HG02610 (cell line): Measurements from ENCODE around the gene SPATA46.
"Not testable (repeated sequence)": the region's sequence is repeated elsewhere in the genome, so short reads cannot be mapped to it uniquely, and the experiment has no call there.

Experiments
- ATAC-seq: cut with Tn5 transposase; IDR thresholded peaks from one replicate; pipeline ENCODE4 v1.9.1; 2021; ENCODE audit warnings: mild to moderate bottlenecking, moderate library complexity; ENCODE audit not compliant: unreplicated experiment

Gene SPATA46

GRCh38 chr1:162376691-162377090, at the start of gene SPATA46:
SPATA46 (minus strand) TSS chr1:162376854; CDS start chr1:162376790, 64 bp downstream.
- ATAC-seq = no peak

GRCh38 chr1:162422662-162423375, 46.2 kb upstream of the SPATA46 start:
- no peak for ATAC-seq

- ATAC-seq = no peak
Observed at GRCh38 chr1:162421258-162422164, 44.9 kb upstream of the SPATA46 start.

- no peak for ATAC-seq
Observed at GRCh38 chr1:162420120-162420519, 43.5 kb upstream of the SPATA46 start.

GRCh38 chr1:162419450-162419931, 42.8 kb upstream of the SPATA46 start:
- ATAC-seq = not testable (repeated sequence)

GRCh38 chr1:162418584-162418983, 41.9 kb upstream of the SPATA46 start:
- ATAC-seq = not testable (repeated sequence)

GRCh38 chr1:162417650-162418049, 41.0 kb upstream of the SPATA46 start:
- ATAC-seq = no peak

GRCh38 chr1:162416909-162417308, 40.3 kb upstream of the SPATA46 start:
- no peak for ATAC-seq

- ATAC-seq = no peak
Observed at GRCh38 chr1:162416215-162416614, 39.6 kb upstream of the SPATA46 start.

- ATAC-seq = no peak
Observed at GRCh38 chr1:162412002-162412401, 35.3 kb upstream of the SPATA46 start, which contains the start of gene SH2D1B. SH2D1B (minus strand) TSS chr1:162412136; CDS start chr1:162412016, 120 bp downstream.

GRCh38 chr1:162407539-162407938, 30.9 kb upstream of the SPATA46 start:
- ATAC-seq = no peak

GRCh38 chr1:162406811-162407210, 30.2 kb upstream of the SPATA46 start:
- no peak for ATAC-seq

GRCh38 chr1:162405800-162406199, 29.1 kb upstream of the SPATA46 start:
- ATAC-seq = no peak

- no peak for ATAC-seq
Observed at GRCh38 chr1:162404550-162405160, 28.0 kb upstream of the SPATA46 start.

GRCh38 chr1:162400790-162401355, 24.2 kb upstream of the SPATA46 start:
- ATAC-seq = no peak

GRCh38 chr1:162398999-162399580, 22.4 kb upstream of the SPATA46 start:
- ATAC-seq = no peak

GRCh38 chr1:162397943-162398560, 21.4 kb upstream of the SPATA46 start:
- ATAC-seq = no peak

GRCh38 chr1:162397039-162397448, 20.4 kb upstream of the SPATA46 start:
- no peak for ATAC-seq

- ATAC-seq = no peak
Observed at GRCh38 chr1:162396201-162396906, 19.7 kb upstream of the SPATA46 start.
